A673 (cell line): ENCODE measurements around the gene ALDH1L2.

ENCODE experiments used
- CTCF ChIP-seq: fragments of 300-800, 200-600 bp; sonication (generic); conservative IDR thresholded peaks from 2 replicates; pipeline ENCODE4 v1.5.1; 2017; ENCODE audit warnings: low read depth, mild to moderate bottlenecking, antibody characterized with exemption, low read length, moderate library complexity, mixed read lengths
- EZH2 ChIP-seq: fragments of 200-600 bp; sonication (generic); IDR thresholded peaks from 2 replicates; pipeline ENCODE4 v1.6.1; 2017; ENCODE audit warnings: borderline replicate concordance, low read depth, mild to moderate bottlenecking, mixed read lengths, antibody characterized with exemption, low read length; ENCODE audit not compliant: poor library complexity, severe bottlenecking

DNA sequence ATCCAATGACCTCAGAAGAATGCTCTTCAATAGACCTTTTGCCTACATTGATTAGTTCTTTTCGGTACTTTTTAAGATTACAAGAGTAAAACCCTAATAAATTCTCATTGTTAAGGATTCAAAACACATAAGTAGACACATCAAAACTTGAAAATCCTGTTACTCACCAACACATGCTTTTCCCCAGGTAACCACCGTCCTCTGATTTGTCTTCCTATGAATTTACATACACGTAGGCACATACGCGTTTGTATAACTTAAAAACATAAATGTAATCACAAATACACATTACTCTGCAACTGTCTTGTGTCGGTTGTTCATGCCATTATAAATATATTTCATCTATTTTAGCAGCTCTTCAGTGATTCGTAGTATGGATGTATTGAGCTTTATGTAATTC lies 22.4 kb upstream of the ALDH1L2 start:
- TF ChIP-seq CTCF: no peak
- no peak for TF ChIP-seq EZH2
